ENCODE results near the gene NBDY. TPM values are rescaled to one million over a fixed set of nuclear protein-coding genes. Genes with fewer than 3 reads are reported as not detected.

Gene NBDY
- polyA plus RNA-seq, 10 donors = 39.0 to 59.0 (median 48.9) TPM

Other genes with a start within 250 kb of the NBDY start
- 10 to 100 TPM; 28.9 to 37.8 (median 31.7) TPM for gene UBQLN2, start 165.6 kb upstream of the NBDY start, polyA plus RNA-seq (ENCODE audit: insufficient read length in 10 of 10)